SIG-M5 treated with dmso at 0.1 percent for 504 hours (cell line): ENCODE results near the gene GARIN1A.

Experiments
- DNase-seq: peaks from one replicate; lab custom pipeline; 2025; ENCODE audit not compliant: unreplicated experiment; lab: John Stamatoyannopoulos, UW

The GARIN1A gene

DNA sequence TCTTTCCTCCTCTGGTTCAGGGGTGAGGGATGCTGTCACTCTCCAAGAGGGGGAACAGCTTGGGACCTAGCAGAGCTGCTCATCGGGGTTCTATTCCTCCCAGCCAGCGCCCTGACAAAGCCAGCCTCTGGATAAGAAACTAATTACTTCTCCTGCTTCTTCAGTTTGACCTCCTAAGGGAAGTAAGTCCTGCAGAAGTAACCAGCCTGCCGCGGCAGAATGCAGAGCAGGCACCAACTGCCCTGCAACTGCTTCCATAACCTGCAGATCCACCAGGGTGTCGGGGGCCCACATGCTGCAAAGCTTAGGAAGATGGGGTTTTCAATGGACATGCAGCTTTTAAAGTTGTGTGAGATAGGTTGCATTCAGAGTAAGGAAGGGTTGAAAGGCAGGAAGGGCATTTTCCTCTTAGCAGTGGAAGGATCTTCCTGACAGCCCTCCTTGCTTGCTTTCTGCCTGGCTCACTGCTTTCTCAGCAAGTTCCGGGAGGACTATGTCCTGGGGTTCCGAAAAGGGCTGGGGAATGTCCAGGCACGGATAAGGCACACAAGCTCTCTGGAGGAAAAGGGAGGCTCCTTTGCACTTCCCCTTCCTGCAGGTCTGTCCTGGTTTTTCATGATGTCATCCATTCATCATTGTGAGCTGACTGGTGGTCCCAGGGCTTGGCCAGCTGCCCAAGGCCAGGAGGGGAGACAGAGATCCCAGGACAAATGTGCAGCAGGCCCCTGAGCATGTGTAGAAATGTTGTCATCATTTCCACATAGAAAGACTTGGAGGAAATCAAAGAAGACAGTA, 42.8 kb downstream of the GARIN1A start:
- no peak for DNase-seq

DNA sequence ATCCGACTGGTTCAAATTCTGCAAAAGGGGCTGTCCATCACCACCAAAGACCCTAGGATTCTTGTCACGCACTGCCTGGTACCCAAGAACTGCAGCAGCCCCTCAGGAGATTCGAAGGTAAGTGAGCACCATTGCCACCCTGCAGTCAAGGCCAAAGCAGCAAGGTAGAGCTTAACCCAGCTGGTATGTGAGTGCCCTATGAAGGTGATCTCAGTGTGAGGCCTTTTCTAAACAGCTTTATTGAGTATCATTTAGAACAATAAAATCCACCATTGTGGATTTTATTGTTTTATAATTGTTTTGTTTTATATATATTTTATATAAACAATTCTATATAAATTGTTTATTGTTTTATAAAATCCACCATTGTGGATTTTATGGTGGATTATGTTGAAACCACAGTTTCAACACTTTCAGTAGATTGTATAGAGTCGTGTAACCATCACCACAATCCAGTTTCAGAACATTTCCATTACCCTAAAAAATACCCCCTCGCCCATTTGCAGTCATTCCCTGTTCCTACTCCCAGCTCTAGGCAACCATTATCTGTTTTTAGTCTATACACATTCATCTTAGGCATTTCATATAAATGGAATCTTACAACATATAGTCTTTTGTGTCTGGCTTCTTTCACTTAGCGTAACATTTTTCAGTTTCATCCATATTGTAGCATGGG, 47.0 kb downstream of the GARIN1A start:
- no peak for DNase-seq

DNA sequence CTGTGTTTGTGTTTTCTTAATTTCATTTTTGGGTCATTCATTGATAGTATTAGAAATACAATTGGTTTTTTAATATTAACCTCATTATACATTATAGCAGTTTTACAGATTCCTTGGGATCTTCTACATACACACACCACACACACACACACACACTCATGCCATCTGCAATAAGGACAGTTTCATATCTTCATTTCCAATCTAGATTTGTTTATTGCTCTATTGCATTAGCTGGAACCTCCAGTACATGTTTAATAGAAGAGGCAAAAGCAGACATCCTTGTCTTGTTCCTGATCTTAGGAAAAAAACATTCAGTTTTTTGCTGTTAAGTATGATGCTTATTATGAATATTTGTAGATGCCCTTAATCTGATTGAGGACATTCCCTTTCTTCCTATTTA, 49.3 kb downstream of the GARIN1A start:
- no peak for DNase-seq
